ENCODE data around the gene GRB10.
A peak's percentile ranks its signal among the peaks of the same experiment; 100 is the strongest.

GRB10 gene

DNA sequence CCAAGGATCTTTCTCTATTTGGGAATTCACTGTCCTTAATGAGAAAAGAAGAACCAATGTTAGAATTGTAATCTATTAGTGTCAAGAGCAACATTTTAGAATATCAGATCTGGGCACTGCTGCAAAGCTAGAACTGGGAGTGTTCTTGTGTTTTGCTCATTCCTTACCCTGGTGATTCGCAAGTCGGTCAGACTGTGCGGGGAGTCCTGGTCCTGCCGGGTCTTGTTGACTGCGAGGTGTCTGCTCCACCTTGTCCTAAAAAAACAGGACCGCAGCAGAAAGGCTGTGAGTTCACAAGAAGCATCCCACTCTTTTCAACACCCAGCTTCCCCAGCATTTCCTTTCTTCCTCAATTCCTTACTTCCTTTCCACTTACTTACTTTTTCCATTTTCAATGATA lies 79.0 kb downstream of the GRB10 start:
- H2AK5ac ChIP-seq (ENCODE audit: low read length, severe bottlenecking): no peak overlapping the region
- H3K4me1 ChIP-seq (ENCODE audit: control insufficient read depth, insufficient read depth, low read depth, low read length): peaks cover 6% of the 10 kb centered on the region
- H3K27me3 ChIP-seq (ENCODE audit: control insufficient read depth in 1 of 2, insufficient read depth in 1 of 2, low read length in 2 of 2): no peaks in the 10 kb centered on the region
- H3K36me3 ChIP-seq (ENCODE audit: control insufficient read depth in 1 of 2, insufficient read depth in 2 of 2, low read depth in 1 of 2, low read length in 2 of 2): peaks cover 13 to 32% of the 10 kb centered on the region in 2 experiments
- no peak overlapping the region for H3K4me2 ChIP-seq (ENCODE audit: low read length, poor library complexity, severe bottlenecking)
- H3K14ac ChIP-seq (ENCODE audit: low read length in 2 of 2): no peak overlapping the region
- no peak overlapping the region for H3K23ac ChIP-seq (ENCODE audit: low read length in 2 of 2)
- no peak overlapping the region for H3K27ac ChIP-seq (ENCODE audit: low read length, poor library complexity, severe bottlenecking)
- no peak overlapping the region for H2BK12ac ChIP-seq (ENCODE audit: low read length in 2 of 2)
- no peak for DNase-seq
- H2BK15ac ChIP-seq (ENCODE audit: low read depth, poor library complexity, severe bottlenecking): no peak overlapping the region
- H4K8ac ChIP-seq (ENCODE audit: low read length): no peak overlapping the region
- H3K4me3 ChIP-seq (ENCODE audit: insufficient read depth in 1 of 2, low read depth in 1 of 2, low read length in 2 of 2): no peak overlapping the region
- peaks cover 19% of the 10 kb centered on the region for H3K79me1 ChIP-seq (replicated peaks; ENCODE audit: low read length, poor library complexity, severe bottlenecking)
- H2AFZ ChIP-seq (ENCODE audit: low read depth, low read length): no peak overlapping the region
- H3K18ac ChIP-seq (ENCODE audit: low read depth in 1 of 2, low read length in 2 of 2): no peak overlapping the region
- no peak overlapping the region for H3K4ac ChIP-seq (ENCODE audit: low read depth in 1 of 2, low read length in 2 of 2)
- 97% methylated on average over 6 of the region's 6 CpGs for WGBS
- no peak overlapping the region for H2BK120ac ChIP-seq (ENCODE audit: low read depth, low read length)
- no peaks in the 10 kb centered on the region for H3K9me3 ChIP-seq (ENCODE audit: control insufficient read depth, low read length)
- H4K91ac ChIP-seq (ENCODE audit: low read length): no peak overlapping the region
- no peak overlapping the region for H3K9ac ChIP-seq (ENCODE audit: low read length)
- no peak overlapping the region for H2BK5ac ChIP-seq (ENCODE audit: low read depth, low read length, poor library complexity, severe bottlenecking)

GRCh38 chr7:50699143-50699542 lies 83.6 kb downstream of the GRB10 start:
- Histone ChIP-seq H2BK12ac (ENCODE audit: low read length in 2 of 2) (no peak overlapping the region), H2BK5ac (ENCODE audit: low read depth, low read length, poor library complexity, severe bottlenecking) (no peak overlapping the region), H3K9me3 (ENCODE audit: control insufficient read depth, low read length) (no peaks in the 10 kb centered on the region), H3K9ac (ENCODE audit: low read length) (no peak overlapping the region), H3K23ac (ENCODE audit: low read length in 2 of 2) (no peak overlapping the region), H2AK5ac (ENCODE audit: low read length, severe bottlenecking) (no peak overlapping the region), H3K36me3 (ENCODE audit: control insufficient read depth in 1 of 2, insufficient read depth in 2 of 2, low read depth in 1 of 2, low read length in 2 of 2) (peaks cover 22 to 47% of the 10 kb centered on the region in 2 experiments), H2BK15ac (ENCODE audit: low read depth, poor library complexity, severe bottlenecking) (no peak overlapping the region), H2AFZ (ENCODE audit: low read depth, low read length) (no peak overlapping the region), H3K4ac (ENCODE audit: low read depth in 1 of 2, low read length in 2 of 2) (no peak overlapping the region), H3K18ac (ENCODE audit: low read depth in 1 of 2, low read length in 2 of 2) (no peak overlapping the region), H3K27ac (ENCODE audit: low read length, poor library complexity, severe bottlenecking) (no peak overlapping the region), H4K91ac (ENCODE audit: low read length) (no peak overlapping the region), H2BK120ac (ENCODE audit: low read depth, low read length) (no peak overlapping the region), H3K79me1 (replicated peaks; ENCODE audit: low read length, poor library complexity, severe bottlenecking) (peaks cover 25% of the 10 kb centered on the region), H3K27me3 (ENCODE audit: control insufficient read depth in 1 of 2, insufficient read depth in 1 of 2, low read length in 2 of 2) (no peaks in the 10 kb centered on the region), H3K4me3 (ENCODE audit: insufficient read depth in 1 of 2, low read depth in 1 of 2, low read length in 2 of 2) (no peak overlapping the region), H3K4me2 (ENCODE audit: low read length, poor library complexity, severe bottlenecking) (no peak overlapping the region), H4K8ac (ENCODE audit: low read length) (no peak overlapping the region), H3K14ac (ENCODE audit: low read length in 2 of 2) (no peak overlapping the region), H3K4me1 (ENCODE audit: control insufficient read depth, insufficient read depth, low read depth, low read length) (peaks cover 4% of the 10 kb centered on the region)
- DNase-seq: peak; percentile 19

DNA sequence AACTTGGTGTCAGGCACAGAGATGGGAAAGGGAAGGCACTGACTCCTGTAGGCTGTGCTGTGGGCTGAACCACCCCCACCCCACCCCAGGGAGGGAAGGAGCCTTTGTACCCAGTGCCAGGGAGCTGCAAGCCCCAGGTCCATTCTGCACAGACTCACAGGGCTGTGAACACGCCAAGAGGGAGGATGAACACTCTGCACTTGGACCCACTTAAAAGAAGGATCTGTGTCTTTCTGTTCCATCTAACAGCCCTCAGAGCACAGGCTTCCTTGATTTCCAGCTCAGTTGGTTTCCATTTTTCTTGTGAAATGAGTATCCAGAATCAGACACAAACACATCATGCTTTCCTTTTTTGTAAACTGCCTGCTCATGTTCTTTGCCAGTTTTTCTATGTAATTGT lies 84.9 kb downstream of the GRB10 start:
- Histone ChIP-seq H4K91ac (ENCODE audit: low read length) (peak overlapping the region; percentile 53), H4K8ac (ENCODE audit: low read length) (peak overlapping the region; percentile 89), H2AK5ac (ENCODE audit: low read length, severe bottlenecking) (no peak overlapping the region), H3K4ac (ENCODE audit: low read depth in 1 of 2, low read length in 2 of 2) (no peak overlapping the region), H3K36me3 (ENCODE audit: control insufficient read depth in 1 of 2, insufficient read depth in 2 of 2, low read depth in 1 of 2, low read length in 2 of 2) (peaks cover 22 to 47% of the 10 kb centered on the region in 2 experiments), H3K9ac (ENCODE audit: low read length) (no peak overlapping the region), H2AFZ (ENCODE audit: low read depth, low read length) (peak overlapping the region; percentile 37), H3K4me1 (ENCODE audit: control insufficient read depth, insufficient read depth, low read depth, low read length) (peaks cover 9% of the 10 kb centered on the region), H2BK5ac (ENCODE audit: low read depth, low read length, poor library complexity, severe bottlenecking) (no peak overlapping the region), H3K27ac (ENCODE audit: low read length, poor library complexity, severe bottlenecking) (no peak overlapping the region), H3K4me2 (ENCODE audit: low read length, poor library complexity, severe bottlenecking) (no peak overlapping the region), H3K23ac (ENCODE audit: low read length in 2 of 2) (peak overlapping the region in 1 of 2 experiments; percentile 90), H3K4me3 (ENCODE audit: insufficient read depth in 1 of 2, low read depth in 1 of 2, low read length in 2 of 2) (no peak overlapping the region), H3K14ac (ENCODE audit: low read length in 2 of 2) (peak overlapping the region in 1 of 2 experiments; percentile 96), H3K27me3 (ENCODE audit: control insufficient read depth in 1 of 2, insufficient read depth in 1 of 2, low read length in 2 of 2) (no peaks in the 10 kb centered on the region), H2BK12ac (ENCODE audit: low read length in 2 of 2) (peak overlapping the region; percentile 55 to 79), H2BK120ac (ENCODE audit: low read depth, low read length) (no peak overlapping the region), H3K79me1 (replicated peaks; ENCODE audit: low read length, poor library complexity, severe bottlenecking) (peaks cover 27% of the 10 kb centered on the region), H3K9me3 (ENCODE audit: control insufficient read depth, low read length) (no peaks in the 10 kb centered on the region), H2BK15ac (ENCODE audit: low read depth, poor library complexity, severe bottlenecking) (no peak overlapping the region), H3K18ac (ENCODE audit: low read depth in 1 of 2, low read length in 2 of 2) (peak overlapping the region in 1 of 2 experiments; percentile 82)
- DNase-seq: peak; percentile 36
- WGBS: 81% methylated on average over 1 of the region's 1 CpG

- Histone ChIP-seq H3K4me2 (ENCODE audit: low read length, poor library complexity, severe bottlenecking) (no peak overlapping the region), H3K23ac (ENCODE audit: low read length in 2 of 2) (no peak overlapping the region), H3K27ac (ENCODE audit: low read length, poor library complexity, severe bottlenecking) (no peak overlapping the region), H2AFZ (ENCODE audit: low read depth, low read length) (no peak overlapping the region), H3K79me1 (replicated peaks; ENCODE audit: low read length, poor library complexity, severe bottlenecking) (peaks cover 28% of the 10 kb centered on the region), H4K8ac (ENCODE audit: low read length) (no peak overlapping the region), H3K18ac (ENCODE audit: low read depth in 1 of 2, low read length in 2 of 2) (no peak overlapping the region), H2BK15ac (ENCODE audit: low read depth, poor library complexity, severe bottlenecking) (no peak overlapping the region), H3K36me3 (ENCODE audit: control insufficient read depth in 1 of 2, insufficient read depth in 2 of 2, low read depth in 1 of 2, low read length in 2 of 2) (peaks cover 17 to 40% of the 10 kb centered on the region in 2 experiments), H3K27me3 (ENCODE audit: control insufficient read depth in 1 of 2, insufficient read depth in 1 of 2, low read length in 2 of 2) (no peaks in the 10 kb centered on the region), H2BK12ac (ENCODE audit: low read length in 2 of 2) (no peak overlapping the region), H4K91ac (ENCODE audit: low read length) (no peak overlapping the region), H2BK5ac (ENCODE audit: low read depth, low read length, poor library complexity, severe bottlenecking) (no peak overlapping the region), H3K9me3 (ENCODE audit: control insufficient read depth, low read length) (no peaks in the 10 kb centered on the region), H2AK5ac (ENCODE audit: low read length, severe bottlenecking) (no peak overlapping the region), H3K4me3 (ENCODE audit: insufficient read depth in 1 of 2, low read depth in 1 of 2, low read length in 2 of 2) (no peak overlapping the region), H3K4me1 (ENCODE audit: control insufficient read depth, insufficient read depth, low read depth, low read length) (peaks cover 9% of the 10 kb centered on the region), H3K4ac (ENCODE audit: low read depth in 1 of 2, low read length in 2 of 2) (no peak overlapping the region), H2BK120ac (ENCODE audit: low read depth, low read length) (no peak overlapping the region), H3K14ac (ENCODE audit: low read length in 2 of 2) (no peak overlapping the region), H3K9ac (ENCODE audit: low read length) (no peak overlapping the region)
- DNase-seq: peak; percentile 23
- WGBS: 85% methylated on average over 1 of the region's 3 CpGs
Measured at GRCh38 chr7:50696810-50697582, 85.7 kb downstream of the GRB10 start.

All from mesenchymal stem cell (in vitro differentiated cells and primary cell).